Activated CD4-positive, alpha-beta T cell treated with anti-CD3 and anti-CD28 coated beads for 36 hours (primary cell): ENCODE results near the gene DYNC1H1. TPM values are rescaled to one million over a fixed set of nuclear protein-coding genes. Genes with fewer than 3 reads are reported as not detected.
A peak's percentile ranks its signal among the peaks of the same experiment; 100 is the strongest.

ENCODE experiments used
- ATAC-seq: fragments of 200-7000 bp; cut with Tn5 transposase; one replicate; pipeline ENCODE4 v1.10.0; 2021; ENCODE audit warnings: mild to moderate bottlenecking, moderate library complexity
- CTCF ChIA-PET: fragments of 350-600 bp; sonication (Branson Sonifier 250); formaldehyde crosslinking; loops from one replicate; lab custom pipeline; 2021; ENCODE audit warnings: antibody characterized with exemption; lab: Charles Lee
- POLR2A ChIA-PET: fragments of 350-600 bp; sonication (Branson Sonifier 250); formaldehyde crosslinking; loops from one replicate; lab custom pipeline; 2021; ENCODE audit warnings: antibody characterized with exemption, inconsistent platforms; lab: Charles Lee
- DNase-seq: peaks from one replicate; pipeline ENCODE4 v3.0.0-alpha.2; 2020
- H3K27ac Mint-ChIP-seq: one replicate; pipeline ENCODE4 v1.8.0; 2021; ENCODE audit warnings: mixed read lengths
- H3K27me3 Mint-ChIP-seq: one replicate; pipeline ENCODE4 v1.8.0; 2021; ENCODE audit warnings: mixed read lengths
- H3K36me3 Mint-ChIP-seq: one replicate; pipeline ENCODE4 v1.8.0; 2021; ENCODE audit warnings: low read depth, mixed read lengths
- H3K4me1 Mint-ChIP-seq: one replicate; pipeline ENCODE4 v1.8.0; 2021; ENCODE audit warnings: mixed read lengths
- H3K4me3 Mint-ChIP-seq: one replicate; pipeline ENCODE4 v1.8.0; 2021; ENCODE audit warnings: mild to moderate bottlenecking, moderate library complexity, mixed read lengths
- H3K9me3 Mint-ChIP-seq: one replicate; pipeline ENCODE4 v1.8.0; 2021; ENCODE audit warnings: low read depth, mixed read lengths
- intact Hi-C, 2 experiments: fragments of 100-400 bp; cut with DNase I in 1 of 2; cut with micrococcal nuclease in 1 of 2; formaldehyde crosslinking; loops; one replicate each; pipeline versions ENCODE4 v1.14.2 to v1.15.1; 2022 to 2024; cut with DNase I, micrococcal nuclease
- total RNA-seq, 2 experiments: library from RNA; stranded (reverse); gene quantifications; one replicate each; pipeline ENCODE4 v1.2.3, GENCODE V29; 2021

The DYNC1H1 gene
- total RNA-seq, 2 experiments from 2014 or later, result 283 to 293 TPM

GRCh38 chr14:101957406-101958234 is 6.8 kb upstream of the DYNC1H1 start:
- ATAC-seq, result no peak
- intact Hi-C loops, result no loop called here
- POLR2A ChIA-PET, result interaction anchor here (0.6 kb wide), 1 partner anchor 50 kb away, joined by 5 read pairs; no protein-coding TSS in a partner anchor

GRCh38 chr14:101958418-101959180 is 5.8 kb upstream of the DYNC1H1 start:
- POLR2A ChIA-PET, result interaction anchor here (0.6 kb wide), 2 partner anchors 10 to 51 kb away, joined by 5 read pairs; no protein-coding TSS in a partner anchor
- no peaks in the 10 kb centered on the region for H3K36me3 Mint-ChIP-seq
- no peak overlapping the region for H3K4me3 Mint-ChIP-seq
- ATAC-seq (no peak), DNase-seq (no peak)
- H3K9me3 Mint-ChIP-seq, result no peaks in the 10 kb centered on the region
- intact Hi-C loops, result no loop called here
- H3K27me3 Mint-ChIP-seq, result no peaks in the 10 kb centered on the region
- H3K27ac Mint-ChIP-seq, result no peak overlapping the region
- CTCF ChIA-PET, result interaction anchor here (0.6 to 1.6 kb wide), 8 partner anchors 8 to 252 kb away, joined by 3 to 6 read pairs (median 4); no protein-coding TSS in a partner anchor
- peaks cover 8% of the 10 kb centered on the region for H3K4me1 Mint-ChIP-seq

More at GRCh38 chr14:101957406-101958234, 6.8 kb upstream of the DYNC1H1 start:
- Mint-ChIP-seq H3K36me3 (no peaks in the 10 kb centered on the region), H3K27me3 (no peaks in the 10 kb centered on the region), H3K4me3 (no peak overlapping the region), H3K27ac (no peak overlapping the region), H3K4me1 (peaks cover 8% of the 10 kb centered on the region), H3K9me3 (no peaks in the 10 kb centered on the region)
- DNase-seq, result no peak
- CTCF ChIA-PET, result interaction anchor here (0.6 to 1.6 kb wide), 8 partner anchors 9 to 1736 kb away, joined by 3 to 6 read pairs (median 3); no protein-coding TSS in a partner anchor

- Mint-ChIP-seq H3K4me3 (no peak overlapping the region), H3K36me3 (no peaks in the 10 kb centered on the region), H3K27me3 (no peaks in the 10 kb centered on the region), H3K27ac (no peak overlapping the region), H3K4me1 (peaks cover 13% of the 10 kb centered on the region), H3K9me3 (no peaks in the 10 kb centered on the region)
- ATAC-seq (no peak), DNase-seq (no peak)
- intact Hi-C loops, result no loop called here
- CTCF ChIA-PET, result interaction anchor here (0.7 to 1.3 kb wide), 3 partner anchors 137 to 202 kb away, joined by 3 to 5 read pairs (median 3); no protein-coding TSS in a partner anchor
- POLR2A ChIA-PET, result no interaction called here
Observed at GRCh38 chr14:101959277-101959676, 5.1 kb upstream of the DYNC1H1 start.

GRCh38 chr14:101960225-101960624 is 4.1 kb upstream of the DYNC1H1 start:
- no peak for ATAC-seq
- Mint-ChIP-seq H3K4me1 (peaks cover 13% of the 10 kb centered on the region), H3K36me3 (no peaks in the 10 kb centered on the region), H3K27me3 (no peaks in the 10 kb centered on the region), H3K27ac (no peak overlapping the region), H3K4me3 (no peak overlapping the region), H3K9me3 (no peaks in the 10 kb centered on the region)
- CTCF ChIA-PET, result interaction anchor here (0.6 to 2.4 kb wide), 7 partner anchors 12 to 549 kb away, joined by 3 to 12 read pairs (median 3); partner anchors contain the start of gene ANKRD9
- intact Hi-C loops, result loop anchor here (2.0 to 10.0 kb wide), 4 partner anchors 189 to 555 kb away; partner anchors contain the start of gene ANKRD9 (in 1 of the 2)
- DNase-seq, result peak; percentile 59
- POLR2A ChIA-PET, result no interaction called here

- DNase-seq (peak; percentile 89), ATAC-seq (peak; percentile 40)
- ChIA-PET CTCF (interaction anchor here (0.6 to 2.4 kb wide), 20 partner anchors 8 to 1917 kb away, joined by 3 to 12 read pairs (median 4); no protein-coding TSS in a partner anchor), POLR2A (no interaction called here)
- Mint-ChIP-seq H3K4me3 (no peak overlapping the region), H3K36me3 (no peaks in the 10 kb centered on the region), H3K27ac (peak overlapping the region; percentile 80), H3K27me3 (no peaks in the 10 kb centered on the region), H3K4me1 (peaks cover 19% of the 10 kb centered on the region), H3K9me3 (no peaks in the 10 kb centered on the region)
- intact Hi-C loops, result loop anchor here (1.0 to 10.0 kb wide), 8 partner anchors 135 to 554 kb away; partner anchors contain the start of genes ANKRD9 (in 1 of the 2) and WDR20 (in 1 of the 2)
Observed at GRCh38 chr14:101961011-101961721, 3.2 kb upstream of the DYNC1H1 start.

GRCh38 chr14:101961746-101962502 is 2.4 kb upstream of the DYNC1H1 start:
- peaks cover 3% of the 10 kb centered on the region for H3K36me3 Mint-ChIP-seq
- ATAC-seq (no peak), DNase-seq (no peak)
- H3K27me3 Mint-ChIP-seq, result no peaks in the 10 kb centered on the region
- no peak overlapping the region for H3K27ac Mint-ChIP-seq
- CTCF ChIA-PET, result interaction anchor here (0.6 to 2.4 kb wide), 20 partner anchors 8 to 352 kb away, joined by 3 to 12 read pairs (median 4); no protein-coding TSS in a partner anchor
- H3K4me1 Mint-ChIP-seq, result peaks cover 24% of the 10 kb centered on the region
- H3K9me3 Mint-ChIP-seq, result no peaks in the 10 kb centered on the region
- POLR2A ChIA-PET, result no interaction called here
- intact Hi-C loops, result loop anchor here (1.0 to 10.0 kb wide), 8 partner anchors 134 to 553 kb away; partner anchors contain the start of genes ANKRD9 (in 1 of the 2) and WDR20 (in 1 of the 2)
- H3K4me3 Mint-ChIP-seq, result no peak overlapping the region

- DNase-seq (peak; percentile 24), ATAC-seq (no peak)
- intact Hi-C loops, result loop anchor here (5.0 to 10.0 kb wide), 2 partner anchors 545 to 552 kb away; partner anchors contain the start of gene ANKRD9 (in 1 of the 2)
- H3K27me3 Mint-ChIP-seq, result no peaks in the 10 kb centered on the region
- H3K9me3 Mint-ChIP-seq, result no peaks in the 10 kb centered on the region
- peaks cover 3% of the 10 kb centered on the region for H3K36me3 Mint-ChIP-seq
- ChIA-PET POLR2A (no interaction called here), CTCF (interaction anchor here (0.6 to 2.4 kb wide), 6 partner anchors 11 to 351 kb away, joined by 3 to 12 read pairs (median 5); no protein-coding TSS in a partner anchor)
- no peak overlapping the region for H3K27ac Mint-ChIP-seq
- no peak overlapping the region for H3K4me3 Mint-ChIP-seq
- H3K4me1 Mint-ChIP-seq, result peaks cover 26% of the 10 kb centered on the region
Observed at GRCh38 chr14:101962503-101962874, 1.9 kb upstream of the DYNC1H1 start.

- ATAC-seq (no peak), DNase-seq (no peak)
- peaks cover 8% of the 10 kb centered on the region for H3K36me3 Mint-ChIP-seq
- ChIA-PET CTCF (interaction anchor here (0.6 to 1.3 kb wide), 6 partner anchors 9 to 352 kb away, joined by 3 to 5 read pairs (median 3); no protein-coding TSS in a partner anchor), POLR2A (no interaction called here)
- H3K9me3 Mint-ChIP-seq, result no peaks in the 10 kb centered on the region
- H3K27me3 Mint-ChIP-seq, result no peaks in the 10 kb centered on the region
- intact Hi-C loops, result loop anchor here (5.0 to 10.0 kb wide), 2 partner anchors 544 to 552 kb away; partner anchors contain the start of gene ANKRD9 (in 1 of the 2)
- no peak overlapping the region for H3K27ac Mint-ChIP-seq
- H3K4me3 Mint-ChIP-seq, result no peak overlapping the region
- peaks cover 31% of the 10 kb centered on the region for H3K4me1 Mint-ChIP-seq
Observed at GRCh38 chr14:101963052-101963451, 1.3 kb upstream of the DYNC1H1 start.

GRCh38 chr14:101963656-101964296 is 597 bp upstream of the DYNC1H1 start:
- H3K4me3 Mint-ChIP-seq, result peak overlapping the region; percentile 89
- peaks cover 12% of the 10 kb centered on the region for H3K36me3 Mint-ChIP-seq
- no peaks in the 10 kb centered on the region for H3K9me3 Mint-ChIP-seq
- intact Hi-C loops, result loop anchor here (1.0 to 10.0 kb wide), 14 partner anchors 15 to 629 kb away; partner anchors contain the start of genes HSP90AA1 (in 2 of the 2), ANKRD9 (in 1 of the 2), CINP (in 1 of the 2) and MOK (in 1 of the 2)
- DNase-seq (no peak), ATAC-seq (peak; percentile 0)
- H3K4me1 Mint-ChIP-seq, result peaks cover 36% of the 10 kb centered on the region
- peak overlapping the region; percentile 74 for H3K27ac Mint-ChIP-seq
- H3K27me3 Mint-ChIP-seq, result no peaks in the 10 kb centered on the region
- CTCF ChIA-PET, result interaction anchor here (0.6 to 1.3 kb wide), 9 partner anchors 10 to 351 kb away, joined by 3 to 5 read pairs (median 3); no protein-coding TSS in a partner anchor
- POLR2A ChIA-PET, result no interaction called here
